SK-N-SH treated with all-trans-retinoic acid at 6 μM for 48 hours (cell line): Measurements from ENCODE around the gene BATF3.
"Not testable (repeated sequence)": the region's sequence is repeated elsewhere in the genome, so short reads cannot be mapped to it uniquely, and the experiment has no call there.

Experiments used
- ATAC-seq: fragments of 200-7000 bp; cut with Tn5 transposase; 3 replicates; pipeline ENCODE4 v1.9.1; 2020; ENCODE audit warnings: mild to moderate bottlenecking, moderate library complexity
- ARNTL ChIP-seq: fragments of 450-650 bp; formaldehyde crosslinking; IDR thresholded peaks from 2 replicates; pipeline ENCODE4 v1.5.0; 2020; ENCODE audit warnings: low read depth, mild to moderate bottlenecking, moderate library complexity, borderline replicate concordance
- BACH2 ChIP-seq: fragments of 250-450 bp; sonication (Bioruptor Pico); IDR thresholded peaks from 2 replicates; pipeline ENCODE4 v1.9.0; 2021; ENCODE audit warnings: mild to moderate bottlenecking, borderline replicate concordance
- CREB5 ChIP-seq: fragments of 250-450 bp; sonication (Bioruptor Pico); IDR thresholded peaks from 2 replicates; pipeline ENCODE4 v1.5.1; 2020; ENCODE audit warnings: low read depth, mild to moderate bottlenecking, moderate library complexity
- CSRNP3 ChIP-seq: fragments of 250-450 bp; sonication (Bioruptor Pico); IDR thresholded peaks from 2 replicates; pipeline ENCODE4 v1.5.1; 2021; ENCODE audit warnings: mild to moderate bottlenecking, moderate library complexity
- ESRRG ChIP-seq: fragments of 250-450 bp; sonication (Bioruptor Pico); IDR thresholded peaks from 2 replicates; pipeline ENCODE4 v1.6.1; 2021; ENCODE audit warnings: mild to moderate bottlenecking
- GLIS3 ChIP-seq: fragments of 250-450 bp; sonication (Bioruptor Pico); IDR thresholded peaks from 2 replicates; pipeline ENCODE4 v1.5.0; 2020; ENCODE audit warnings: mild to moderate bottlenecking, moderate library complexity
- ISL1 ChIP-seq: fragments of 250-450 bp; sonication (Bioruptor Pico); IDR thresholded peaks from 2 replicates; pipeline ENCODE4 v2.1.2; 2022; ENCODE audit warnings: mild to moderate bottlenecking, moderate library complexity
- OSR1 ChIP-seq: fragments of 250-450 bp; sonication (Bioruptor Pico); IDR thresholded peaks from 2 replicates; pipeline ENCODE4 v1.8.0; 2022; ENCODE audit warnings: moderate library complexity, mild to moderate bottlenecking, inconsistent platforms
- POU6F1 ChIP-seq: fragments of 250-450 bp; sonication (Bioruptor Pico); IDR thresholded peaks from 2 replicates; pipeline ENCODE4 v1.8.0; 2021; ENCODE audit warnings: low read depth, mild to moderate bottlenecking, moderate library complexity, borderline replicate concordance
- RARB ChIP-seq: fragments of 250-450 bp; sonication (Bioruptor Pico); IDR thresholded peaks from 2 replicates; pipeline ENCODE4 v1.8.0; 2021; ENCODE audit warnings: mild to moderate bottlenecking, moderate library complexity
- TCF4 ChIP-seq: fragments of 250-450 bp; sonication (Bioruptor Pico); IDR thresholded peaks from 2 replicates; pipeline ENCODE4 v1.8.0; 2021; ENCODE audit warnings: mild to moderate bottlenecking, moderate library complexity, borderline replicate concordance
- TSHZ2 ChIP-seq: fragments of 250-450 bp; sonication (Bioruptor Pico); IDR thresholded peaks from 2 replicates; pipeline ENCODE4 v1.5.0; 2020; ENCODE audit warnings: mild to moderate bottlenecking, moderate library complexity
- ZC3H10 ChIP-seq: fragments of 250-450 bp; sonication (Bioruptor Pico); IDR thresholded peaks from 2 replicates; pipeline ENCODE4 v1.5.1; 2021; ENCODE audit warnings: mild to moderate bottlenecking, moderate library complexity
- ZFP3 ChIP-seq: fragments of 250-450 bp; sonication (Bioruptor Pico); IDR thresholded peaks from 2 replicates; pipeline ENCODE4 v1.5.0; 2020; ENCODE audit warnings: mild to moderate bottlenecking, moderate library complexity
- ZNF8 ChIP-seq: fragments of 450-650 bp; formaldehyde crosslinking; IDR thresholded peaks from 2 replicates; pipeline ENCODE4 v1.5.0; 2020; ENCODE audit warnings: mild to moderate bottlenecking, moderate library complexity

BATF3 gene

GRCh38 chr1:212716161-212716560, 16.5 kb upstream of the BATF3 start (continued):
- TF ChIP-seq POU6F1: no peak

GRCh38 chr1:212713465-212714136, 14.0 kb upstream of the BATF3 start:
- ATAC-seq: no peak
- TF ChIP-seq ZNF8 (peak; percentile 92), ZC3H10 (CRISPR knock-in tag) (no peak)
- TF ChIP-seq, all 23 proteins: peak for 1

GRCh38 chr1:212712451-212713303, 13.0 kb upstream of the BATF3 start:
- no peak for TF ChIP-seq TSHZ2 (CRISPR knock-in tag)
- TF ChIP-seq ESRRG: no peak
- no peak for TF ChIP-seq TCF4 (CRISPR knock-in tag)
- no peak for TF ChIP-seq ARNTL (CRISPR knock-in tag)
- no peak for TF ChIP-seq CREB5 (CRISPR knock-in tag)
- no peak for TF ChIP-seq OSR1 (CRISPR knock-in tag)
- no peak for TF ChIP-seq POU6F1
- no peak for TF ChIP-seq ZNF8
- no peak for TF ChIP-seq GLIS3 (CRISPR knock-in tag)
- no peak for TF ChIP-seq ZC3H10 (CRISPR knock-in tag)
- TF ChIP-seq, all 23 proteins: peak for 0
- ATAC-seq: peak; percentile 78

GRCh38 chr1:212711974-212712373, 12.3 kb upstream of the BATF3 start:
- ATAC-seq: not testable (repeated sequence)

GRCh38 chr1:212710566-212710965, 10.9 kb upstream of the BATF3 start:
- no peak for ATAC-seq
- no peak for TF ChIP-seq POU6F1

GRCh38 chr1:212703991-212704564, 4.4 kb upstream of the BATF3 start:
- no peak for TF ChIP-seq RARB (CRISPR knock-in tag)
- TF ChIP-seq ZFP3: no peak
- TF ChIP-seq CSRNP3 (CRISPR knock-in tag): no peak
- no peak for TF ChIP-seq BACH2 (CRISPR knock-in tag)
- no peak for TF ChIP-seq ISL1 (CRISPR knock-in tag)
- TF ChIP-seq TCF4 (CRISPR knock-in tag): no peak
- TF ChIP-seq GLIS3 (CRISPR knock-in tag): no peak
- TF ChIP-seq ESRRG: no peak
- no peak for TF ChIP-seq ARNTL (CRISPR knock-in tag)
- ATAC-seq: no peak
